GM20431 (cell line): ENCODE data around the gene HMGCLL1.

Experiments used
- in situ Hi-C: fragments of 300-500 bp; cut with MseI, MboI; formaldehyde crosslinking; loops from one replicate; pipeline ENCODE4 v1.15.0; 2020; ENCODE audit warnings: low sequenced_read_pairs; ENCODE audit not compliant: unreplicated experiment

Gene HMGCLL1

GRCh38 chr6:55541024-55541423 is 38.0 kb downstream of the HMGCLL1 start:
- in situ Hi-C loops: no loop called here

DNA sequence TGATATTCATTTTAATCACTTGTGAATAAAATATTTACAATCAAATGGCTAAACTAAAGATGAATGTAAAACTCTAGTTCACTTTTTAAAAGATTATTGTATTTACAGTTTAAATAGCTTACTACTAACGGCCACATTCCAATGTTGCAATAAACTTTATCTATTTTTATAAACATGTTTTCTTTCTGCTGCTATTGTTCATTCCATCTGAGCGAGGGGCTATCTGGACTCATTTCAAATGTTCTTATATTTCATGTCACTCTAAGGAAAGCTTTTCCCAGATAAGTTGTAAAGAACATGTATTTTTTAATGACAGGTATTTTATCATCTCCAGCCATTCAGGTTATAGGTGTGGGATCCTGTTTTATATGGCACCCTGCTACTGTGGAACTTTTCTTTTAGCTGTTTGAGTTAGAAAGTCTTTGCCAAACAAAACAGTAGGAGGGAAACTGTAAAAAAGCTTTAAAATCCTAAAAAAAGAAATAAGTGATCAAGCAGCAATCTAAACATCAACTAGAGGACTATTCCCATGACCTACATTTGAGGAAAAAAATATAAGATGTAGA is 42.5 kb downstream of the HMGCLL1 start:
- in situ Hi-C loops: no loop called here

DNA sequence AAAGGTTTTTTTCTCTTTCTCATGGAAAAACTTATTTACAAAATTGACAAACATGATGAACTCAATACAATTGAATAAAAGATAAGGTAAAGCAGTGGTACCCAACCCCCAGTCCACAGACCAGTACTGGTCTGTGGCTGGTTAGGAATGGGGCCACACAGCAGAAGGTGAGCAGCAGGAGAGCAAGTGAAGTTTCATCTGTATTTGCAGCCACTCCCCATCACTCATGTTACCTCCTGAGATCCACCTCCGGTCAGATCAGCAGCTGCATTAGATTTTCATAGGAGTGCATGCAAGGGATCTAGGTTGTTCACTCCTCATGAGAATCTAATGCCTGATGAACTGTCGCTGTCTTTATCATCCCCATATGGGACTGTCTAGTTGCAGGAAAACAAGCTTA is 47.5 kb downstream of the HMGCLL1 start:
- in situ Hi-C loops: no loop called here

GRCh38 chr6:55530931-55531330 is 48.1 kb downstream of the HMGCLL1 start:
- in situ Hi-C loops: no loop called here

GRCh38 chr6:55528624-55529023 is 50.4 kb downstream of the HMGCLL1 start:
- in situ Hi-C loops: no loop called here

DNA sequence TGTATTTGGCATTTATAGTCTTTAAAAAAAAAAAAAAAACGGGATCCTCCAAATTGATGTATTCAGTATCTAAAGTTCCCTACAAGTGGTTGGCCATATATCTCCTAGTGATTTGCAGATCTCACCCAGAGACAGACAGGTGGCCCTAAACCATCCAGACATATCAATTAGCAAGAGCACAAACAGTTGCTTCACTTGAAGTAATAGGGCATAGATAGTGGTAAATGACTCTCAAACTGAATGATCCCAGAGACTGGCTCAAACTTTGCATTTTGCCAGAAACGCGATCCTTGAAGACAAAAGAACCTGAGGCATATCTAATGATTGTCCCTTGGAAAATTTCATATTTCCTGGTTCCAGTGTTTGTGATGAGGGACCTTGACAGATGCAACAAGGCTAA is 54.6 kb downstream of the HMGCLL1 start:
- in situ Hi-C loops: no loop called here

GRCh38 chr6:55518529-55519060 is 60.4 kb downstream of the HMGCLL1 start:
- in situ Hi-C loops: no loop called here

DNA sequence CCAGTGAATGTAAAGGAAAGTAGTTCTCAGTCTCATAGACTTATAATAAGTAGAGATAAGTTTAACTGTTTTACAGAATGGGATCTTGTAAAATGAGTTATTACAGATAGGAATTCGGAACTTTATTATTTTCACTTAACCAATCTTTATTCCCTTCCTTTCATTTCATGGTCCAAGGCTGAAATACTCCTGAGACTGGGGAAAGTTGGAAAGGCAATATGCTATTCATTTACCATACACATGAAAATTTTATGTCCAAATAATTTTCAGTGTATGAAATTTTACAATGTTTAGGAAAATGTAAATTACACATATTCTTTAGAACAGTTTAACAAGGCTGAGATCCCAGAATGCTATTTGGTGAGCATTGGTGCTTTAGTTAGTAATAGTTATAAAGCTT is 62.3 kb downstream of the HMGCLL1 start:
- in situ Hi-C loops: no loop called here

- in situ Hi-C loops: no loop called here
Observed at GRCh38 chr6:55512904-55513303, 66.1 kb downstream of the HMGCLL1 start.

DNA sequence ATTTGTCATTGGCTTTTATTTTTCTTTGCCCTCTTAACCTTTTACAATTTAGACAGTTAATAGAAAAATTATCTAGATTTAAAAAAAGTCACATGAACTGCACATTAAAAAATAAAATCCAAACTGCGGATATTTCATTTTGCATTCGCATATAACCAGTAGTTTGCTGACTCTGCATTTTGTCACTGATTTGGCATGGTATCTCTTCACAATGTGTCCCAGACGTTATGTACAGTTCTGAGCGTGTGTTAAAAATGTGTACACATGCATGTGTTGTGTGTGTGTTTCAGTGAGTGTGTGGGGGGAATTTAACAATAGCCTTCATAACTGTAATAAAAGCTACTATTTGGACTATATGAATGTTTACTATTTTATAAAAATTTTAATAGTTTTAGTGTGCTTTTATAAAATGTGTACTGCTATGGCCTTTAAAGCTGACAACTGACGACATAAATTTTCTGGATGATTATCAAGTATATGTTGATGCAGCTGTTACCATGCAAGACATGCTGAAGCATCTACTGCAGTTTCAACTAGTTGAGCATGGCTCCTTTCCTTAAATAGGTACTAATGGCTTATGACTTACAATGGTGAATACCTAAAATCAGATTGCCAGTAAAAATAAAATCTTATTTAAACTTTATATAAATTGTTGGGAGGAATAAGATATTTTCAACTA is 67.7 kb downstream of the HMGCLL1 start:
- in situ Hi-C loops: no loop called here

DNA sequence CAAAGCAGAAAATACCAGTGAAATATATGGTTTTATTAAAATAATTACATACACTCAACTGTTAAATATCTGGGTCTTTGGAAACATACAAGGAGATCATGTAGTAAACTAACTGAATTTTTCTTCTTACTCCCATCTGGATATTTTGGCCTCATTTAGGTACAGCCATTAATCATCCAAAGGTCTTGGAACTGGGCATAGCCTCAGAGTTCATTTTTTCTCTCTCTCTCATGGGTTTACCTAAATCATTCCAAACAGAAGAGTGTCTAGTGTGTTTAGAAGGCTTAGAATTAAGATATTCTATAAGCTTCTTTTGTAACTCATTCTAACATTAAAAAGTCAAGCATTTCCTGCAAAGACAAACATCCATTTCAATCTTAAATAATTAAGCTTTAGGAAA is 79.4 kb downstream of the HMGCLL1 start:
- in situ Hi-C loops: no loop called here

DNA sequence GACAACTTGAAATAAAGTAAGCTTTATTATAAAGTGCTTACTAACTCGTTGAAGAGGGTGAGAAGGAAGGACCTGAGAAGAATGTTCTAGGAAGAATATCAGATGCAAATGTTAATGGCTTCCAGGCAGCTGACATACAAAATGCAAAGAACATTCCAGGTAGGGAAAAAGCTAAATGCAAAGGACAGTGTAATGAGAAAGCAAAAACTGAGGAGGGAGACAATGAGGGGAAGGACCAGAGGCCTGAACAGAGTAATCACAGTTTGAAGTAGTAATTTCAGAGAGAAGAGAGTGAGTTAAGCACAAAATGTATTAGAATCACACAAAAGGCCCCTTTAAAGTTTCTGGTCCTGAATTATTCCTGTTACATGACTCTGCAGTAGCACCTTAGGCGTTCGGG is 81.3 kb downstream of the HMGCLL1 start:
- in situ Hi-C loops: no loop called here

DNA sequence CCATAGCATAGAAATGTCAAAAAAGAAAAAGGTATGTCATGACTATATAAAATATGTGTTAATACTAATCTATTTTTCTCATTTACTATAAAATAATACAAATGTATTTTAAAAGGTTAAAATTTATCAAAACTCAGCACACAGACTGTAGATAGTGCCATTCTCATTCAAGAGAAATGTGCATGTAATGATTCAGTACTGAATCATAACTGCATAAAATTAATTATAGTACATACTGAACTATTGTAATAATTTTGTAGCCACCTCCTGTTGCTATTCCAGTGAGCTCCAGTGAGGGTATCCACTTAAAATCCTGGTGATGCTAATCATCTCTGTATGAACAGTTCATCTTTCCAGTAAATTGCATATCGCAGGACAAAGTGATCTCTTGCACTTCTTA is 82.8 kb downstream of the HMGCLL1 start:
- in situ Hi-C loops: no loop called here

DNA sequence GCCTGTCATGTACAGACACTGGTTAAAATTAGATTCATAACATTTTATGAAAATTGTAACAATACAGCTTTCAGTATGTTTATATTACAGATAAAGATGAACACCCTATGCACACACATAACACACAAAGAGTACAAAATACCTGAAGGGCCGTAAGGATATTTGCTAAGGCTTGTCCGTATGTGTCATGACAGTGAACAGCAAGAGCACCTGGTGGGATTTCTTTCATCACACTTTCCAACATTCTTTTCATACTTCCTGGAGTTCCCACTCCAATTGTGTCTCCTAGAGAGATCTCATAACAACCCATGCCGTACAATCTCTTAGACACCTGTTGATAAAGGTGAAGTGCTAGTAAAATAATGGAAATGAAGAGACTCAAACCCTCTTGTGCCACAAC is 83.7 kb downstream of the HMGCLL1 start:
- in situ Hi-C loops: no loop called here

DNA sequence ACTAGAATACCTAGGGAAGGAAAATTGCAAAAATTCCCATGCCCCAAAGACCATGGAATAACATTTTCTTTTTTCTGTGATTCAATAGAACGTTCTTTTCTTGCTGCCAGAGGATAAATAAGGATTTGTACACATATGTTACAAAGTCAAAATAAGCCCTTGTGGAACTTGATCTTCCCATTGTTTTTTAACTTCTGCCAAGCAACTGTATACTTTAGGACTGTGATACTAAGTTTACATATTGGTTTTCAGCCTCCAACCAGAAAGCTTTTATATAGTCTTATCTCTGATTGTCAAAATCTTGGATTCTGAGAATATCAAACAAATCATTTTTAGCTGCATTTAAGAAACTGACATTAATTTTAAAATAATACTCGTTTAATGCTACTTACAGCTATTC is 84.6 kb downstream of the HMGCLL1 start:
- in situ Hi-C loops: no loop called here

GRCh38 chr6:55492259-55492658 is 86.7 kb downstream of the HMGCLL1 start:
- in situ Hi-C loops: no loop called here

DNA sequence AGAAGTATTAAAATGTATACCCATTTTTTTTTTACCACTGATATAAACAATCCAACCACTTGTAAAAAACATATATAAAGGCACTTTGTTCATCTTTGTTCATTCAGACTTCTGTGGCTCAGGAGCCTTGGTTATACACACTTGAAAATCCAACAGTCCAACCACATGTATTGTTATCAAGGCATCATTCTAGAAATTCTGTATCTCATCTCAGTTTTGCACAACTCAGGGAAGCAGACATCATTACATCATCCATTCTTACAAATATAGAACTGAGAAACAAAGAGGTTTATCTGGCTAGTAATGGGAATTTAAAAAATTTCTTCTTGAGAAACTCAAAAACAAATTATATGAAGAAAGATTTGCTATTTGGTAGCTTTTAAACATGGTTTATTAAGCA is 88.1 kb downstream of the HMGCLL1 start:
- in situ Hi-C loops: no loop called here

- in situ Hi-C loops: no loop called here
Observed at GRCh38 chr6:55474382-55474781, 104.6 kb downstream of the HMGCLL1 start.

GRCh38 chr6:55473722-55474121 is 105.3 kb downstream of the HMGCLL1 start:
- in situ Hi-C loops: no loop called here

DNA sequence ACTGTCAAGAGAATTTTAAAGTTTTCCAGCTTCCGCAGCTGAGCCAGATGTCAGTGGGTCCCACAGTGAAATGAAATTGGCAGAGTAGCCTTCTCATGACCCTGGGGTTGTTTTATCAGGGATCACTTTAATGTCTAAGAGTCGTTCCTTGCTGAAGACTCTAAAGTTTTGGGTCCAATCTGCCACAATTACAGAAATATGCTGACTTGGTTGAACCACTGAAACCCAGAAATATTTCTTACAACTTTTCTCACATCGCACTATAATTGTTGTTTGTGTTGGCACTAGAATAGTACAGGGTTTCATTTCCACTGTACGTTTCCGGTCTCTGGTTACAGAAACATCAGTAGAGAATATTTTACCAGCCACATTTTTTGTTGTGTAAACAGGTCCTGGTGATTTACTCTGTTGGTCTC is 109.0 kb downstream of the HMGCLL1 start:
- in situ Hi-C loops: no loop called here

DNA sequence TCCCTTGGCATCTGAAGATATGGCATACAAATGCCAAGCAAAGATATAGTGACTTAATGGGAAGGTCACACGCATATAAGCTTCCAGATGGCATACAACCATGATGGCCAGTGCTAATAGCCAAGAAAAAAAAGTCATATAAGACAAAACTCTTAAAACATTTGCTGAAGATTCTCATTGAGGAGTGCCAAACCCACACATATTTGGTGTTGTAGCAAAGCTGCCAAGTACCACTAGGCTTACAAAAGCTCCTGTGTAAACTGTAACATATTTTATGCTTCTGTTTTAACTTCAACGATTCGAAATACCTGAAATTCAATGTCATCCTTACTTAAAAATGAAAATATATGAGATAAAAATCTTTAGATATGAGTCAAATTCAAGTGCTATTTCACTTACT is 123.0 kb downstream of the HMGCLL1 start:
- in situ Hi-C loops: no loop called here

GRCh38 chr6:55450005-55450404 is 129.0 kb downstream of the HMGCLL1 start:
- in situ Hi-C loops: no loop called here
